A673 (cell line): ENCODE data around the gene BTG4. TPM values are rescaled to one million over a fixed set of nuclear protein-coding genes. Genes with fewer than 3 reads are reported as not detected.

Experiments used
- BruUV-seq: library from RNA; stranded (reverse); fragments of 400-500 nt; replicated peaks from 2 replicates; lab custom pipeline; 2021; lab: Mats Ljungman, UMichigan
- CTCF ChIA-PET: fragments of 300-600 bp; sonication (Branson Sonifier 250); formaldehyde crosslinking; loops from one replicate; lab custom pipeline; 2022; ENCODE audit warnings: antibody characterized with exemption; lab: Charles Lee
- POLR2A ChIA-PET: fragments of 300-600 bp; sonication (Branson Sonifier 250); formaldehyde crosslinking; loops from one replicate; lab custom pipeline; 2022; ENCODE audit warnings: antibody characterized with exemption; ENCODE audit not compliant: low non-redundant PET; lab: Charles Lee
- DNase-seq: peaks from one replicate; pipeline ENCODE4 v3.0.0-alpha.2; 2015; ENCODE audit warnings: low spot score
- H3K27ac ChIP-seq: fragments of 200-600 bp; sonication (generic); 2 replicates; pipeline ENCODE4 v1.5.1; 2016; ENCODE audit warnings: mixed run types, low read depth, mild to moderate bottlenecking, mixed read lengths, antibody characterized with exemption, low read length; ENCODE audit not compliant: poor library complexity, severe bottlenecking
- H3K27me3 ChIP-seq: fragments of 200-600 bp; sonication (generic); replicated peaks from 2 replicates; pipeline ENCODE4 v1.6.1; 2017; ENCODE audit warnings: mixed run types, low read depth, mild to moderate bottlenecking, mixed read lengths, antibody characterized with exemption, low read length; ENCODE audit not compliant: insufficient read depth, poor library complexity
- H3K36me3 ChIP-seq: fragments of 200-600 bp; sonication (generic); 2 replicates; pipeline ENCODE4 v1.6.1; 2016; ENCODE audit warnings: mixed run types, mild to moderate bottlenecking, mixed read lengths, antibody characterized with exemption, low read length; ENCODE audit not compliant: insufficient read depth, poor library complexity, severe bottlenecking
- H3K4me1 ChIP-seq: fragments of 200-600 bp; sonication (generic); 2 replicates; pipeline ENCODE4 v1.6.1; 2017; ENCODE audit warnings: mixed run types, mild to moderate bottlenecking, mixed read lengths, antibody characterized with exemption, low read length; ENCODE audit not compliant: insufficient read depth, poor library complexity, severe bottlenecking
- H3K4me3 ChIP-seq: fragments of 200-600 bp; sonication (generic); 2 replicates; pipeline ENCODE4 v1.5.1; 2016; ENCODE audit warnings: low read depth, mixed run types, mild to moderate bottlenecking, mixed read lengths, low read length; ENCODE audit not compliant: poor library complexity, severe bottlenecking
- H3K9me3 ChIP-seq: fragments of 200-600 bp; sonication (generic); 2 replicates; pipeline ENCODE4 v1.6.1; 2016; ENCODE audit warnings: mixed run types, low read depth, mild to moderate bottlenecking, mixed read lengths, antibody characterized with exemption, low read length; ENCODE audit not compliant: poor library complexity, severe bottlenecking
- CTCF ChIP-seq: fragments of 300-800, 200-600 bp; sonication (generic); conservative IDR thresholded peaks from 2 replicates; pipeline ENCODE4 v1.5.1; 2017; ENCODE audit warnings: low read depth, mild to moderate bottlenecking, antibody characterized with exemption, low read length, moderate library complexity, mixed read lengths
- EZH2 ChIP-seq: fragments of 200-600 bp; sonication (generic); IDR thresholded peaks from 2 replicates; pipeline ENCODE4 v1.6.1; 2017; ENCODE audit warnings: borderline replicate concordance, low read depth, mild to moderate bottlenecking, mixed read lengths, antibody characterized with exemption, low read length; ENCODE audit not compliant: poor library complexity, severe bottlenecking
- intact Hi-C: fragments of 100-400 bp; cut with micrococcal nuclease; formaldehyde crosslinking; loops from one replicate; pipeline ENCODE4 v1.10.0; 2022; ENCODE audit not compliant: unreplicated experiment
- total RNA-seq: library from RNA; stranded (reverse); gene quantifications from 2 replicates; pipeline ENCODE4 v1.2.3, GENCODE V29; 2021

Gene BTG4
- total RNA-seq, 1 experiment from 2014 or later = not detected

- no peaks in the 10 kb centered on the region for H3K9me3 ChIP-seq
- DNase-seq = peak; percentile 31
- peaks cover 26% of the 10 kb centered on the region for H3K4me1 ChIP-seq
- H3K27me3 ChIP-seq = no peaks in the 10 kb centered on the region
- H3K36me3 ChIP-seq = no peaks in the 10 kb centered on the region
- ChIA-PET POLR2A (no interaction called here), CTCF (no interaction called here)
- intact Hi-C loops = no loop called here
- no peak for TF ChIP-seq EZH2
- TF ChIP-seq CTCF = no peak
- H3K4me3 ChIP-seq = no peak overlapping the region
- H3K27ac ChIP-seq = no peak overlapping the region
- BruUV-seq = no TSS peak
Measured at GRCh38 chr11:111515591-111515990, 3.4 kb upstream of the BTG4 start.

GRCh38 chr11:111514216-111515031 lies 2.2 kb upstream of the BTG4 start, which contains the start of gene HOATZ:
TSS of gene HOATZ (plus strand) at chr11:111514778. CDS start at chr11:111514785, 7 bp downstream.
- ChIA-PET CTCF (interaction anchor here (0.6 kb wide), 1 partner anchor 745 kb away, joined by 3 read pairs; no protein-coding TSS in a partner anchor), POLR2A (interaction anchor here (0.6 kb wide), 1 partner anchor 327 kb away, joined by 4 read pairs; no protein-coding TSS in a partner anchor)
- Histone ChIP-seq H3K36me3 (no peaks in the 10 kb centered on the region), H3K4me1 (peaks cover 15% of the 10 kb centered on the region), H3K4me3 (peak within 1 kb of the TSS; percentile 31), H3K9me3 (no peaks in the 10 kb centered on the region), H3K27ac (no peak within 1 kb of the TSS), H3K27me3 (no peaks in the 10 kb centered on the region)
- BruUV-seq = no TSS peak
- DNase-seq = peak; percentile 92
- TF ChIP-seq CTCF (0 out of 2 replicates have a peak, but pooled peaks have one; percentile 40), EZH2 (no peak)
- intact Hi-C loops = no loop called here

- Histone ChIP-seq H3K4me1 (peaks cover 15% of the 10 kb centered on the region), H3K9me3 (no peaks in the 10 kb centered on the region), H3K4me3 (peak overlapping the region; percentile 54), H3K27me3 (no peaks in the 10 kb centered on the region), H3K36me3 (no peaks in the 10 kb centered on the region), H3K27ac (no peak overlapping the region)
- intact Hi-C loops = no loop called here
- no peak for TF ChIP-seq EZH2
- TF ChIP-seq CTCF = no peak
- ChIA-PET CTCF (interaction anchor here (0.6 kb wide), 1 partner anchor 1761 kb away, joined by 4 read pairs; no protein-coding TSS in a partner anchor), POLR2A (interaction anchor here (0.5 kb wide), 1 partner anchor 1159 kb away, joined by 3 read pairs; no protein-coding TSS in a partner anchor)
- BruUV-seq = no TSS peak
- DNase-seq = no peak
Measured at GRCh38 chr11:111513240-111513605, 1.0 kb upstream of the BTG4 start.
